ENCODE data around the gene TSHZ1. TPM values are rescaled to one million over a fixed set of nuclear protein-coding genes. Genes with fewer than 3 reads are reported as not detected.

The TSHZ1 gene
- polyA plus RNA-seq, 2 of the 4 experiments (the other 2 are of a cell fraction) = 2.2 to 3.0 TPM

DNA sequence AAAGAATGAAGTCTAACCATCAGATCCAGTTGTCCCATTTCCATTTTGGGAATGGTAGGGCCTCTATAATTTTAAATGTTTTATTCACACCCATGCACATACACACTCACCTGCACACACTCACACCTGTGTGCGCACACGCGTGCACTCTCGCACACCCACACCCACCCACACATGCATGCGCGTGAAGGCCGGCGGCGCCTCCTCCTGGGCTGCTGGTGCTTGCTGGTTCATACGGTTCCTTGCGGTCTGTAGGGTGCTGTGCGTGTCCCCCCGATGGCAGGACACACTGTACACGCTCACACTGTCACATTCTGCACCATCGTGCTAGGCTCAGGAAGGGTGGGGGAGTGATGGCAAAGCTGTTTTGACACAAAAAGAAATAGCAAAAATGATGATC is 63.2 kb downstream of the TSHZ1 start:
- H3K4me2 ChIP-seq = no peak overlapping the region
- FAIRE-seq = no peak
- H3K27ac ChIP-seq = no peak overlapping the region
- CTCF ChIA-PET = no interaction called here
- TF ChIP-seq BHLHE40 (IDR thresholded peaks at IDR 0.05; ENCODE audit: low read depth, low read length) (no peak), POLR2A (IDR thresholded peaks at IDR 0.05; ENCODE audit: low read length) (no peak), CHD2 (IDR thresholded peaks at IDR 0.05; ENCODE audit: low read length, partially characterized antibody) (no peak), GATA3 (IDR thresholded peaks at IDR 0.05; ENCODE audit: borderline replicate concordance) (no peak), FOSB (CRISPR knock-in tag; IDR thresholded peaks at IDR 0.05) (no peak), HEYL (CRISPR knock-in tag; IDR thresholded peaks at IDR 0.05) (no peak)
- TF ChIP-seq, protein P1, sequence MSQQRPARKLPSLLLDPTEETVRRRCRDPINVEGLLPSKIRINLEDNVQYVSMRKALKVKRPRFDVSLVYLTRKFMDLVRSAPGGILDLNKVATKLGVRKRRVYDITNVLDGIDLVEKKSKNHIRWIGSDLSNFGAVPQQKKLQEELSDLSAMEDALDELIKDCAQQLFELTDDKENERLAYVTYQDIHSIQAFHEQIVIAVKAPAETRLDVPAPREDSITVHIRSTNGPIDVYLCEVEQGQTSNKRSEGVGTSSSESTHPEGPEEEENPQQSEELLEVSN (IDR thresholded peaks at IDR 0.05; ENCODE audit: borderline replicate concordance, low read depth) = no peak
- TF ChIP-seq, protein P2, sequence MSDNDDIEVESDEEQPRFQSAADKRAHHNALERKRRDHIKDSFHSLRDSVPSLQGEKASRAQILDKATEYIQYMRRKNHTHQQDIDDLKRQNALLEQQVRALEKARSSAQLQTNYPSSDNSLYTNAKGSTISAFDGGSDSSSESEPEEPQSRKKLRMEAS (IDR thresholded peaks at IDR 0.05) = no peak
- H3K4me3 ChIP-seq = no peak overlapping the region
- DNase-seq (ENCODE audit: low read depth in 1 of 2, low spot score in 1 of 2) = no peak
- ATAC-seq = no peak
- no peaks in the 10 kb centered on the region for H3K4me1 ChIP-seq
- POLR2A ChIA-PET = no interaction called here
- H3K9me3 ChIP-seq = no peaks in the 10 kb centered on the region
- 93% methylated on average over 13 of the region's 15 CpGs for WGBS (ENCODE audit: missing lambda C conversion rate)

DNA sequence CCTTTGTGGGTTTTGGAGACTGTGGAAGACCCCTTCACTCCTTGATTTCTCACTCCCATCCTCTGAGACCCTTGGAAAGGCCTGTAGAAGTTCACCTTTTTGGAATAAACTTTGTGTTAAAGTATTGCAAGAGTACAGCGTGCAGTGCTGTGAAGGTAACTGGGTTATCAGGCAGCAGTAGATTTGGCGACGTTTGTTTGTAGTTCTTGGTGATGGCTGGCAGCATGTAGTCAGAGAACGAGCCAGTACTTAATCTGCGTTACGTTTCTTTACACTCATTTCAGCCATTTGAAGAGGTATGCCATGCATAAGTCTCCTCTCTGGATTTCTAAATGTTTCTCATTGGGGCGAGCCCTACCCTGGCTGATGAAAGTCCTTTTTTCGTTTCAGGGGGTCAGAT is 64.6 kb downstream of the TSHZ1 start:
- H3K4me3 ChIP-seq = no peak overlapping the region
- POLR2A ChIA-PET = no interaction called here
- no peak overlapping the region for H3K27ac ChIP-seq
- H3K9me3 ChIP-seq = no peaks in the 10 kb centered on the region
- no peak for ATAC-seq
- no peak overlapping the region for H3K4me2 ChIP-seq
- CTCF ChIA-PET = no interaction called here
- peaks cover under 1% of the 10 kb centered on the region; the same call in 1 of the 3 replicates for H3K4me1 ChIP-seq
- 86% methylated on average over 8 of the region's 8 CpGs for WGBS (ENCODE audit: missing lambda C conversion rate)
- no peak for DNase-seq (ENCODE audit: low read depth in 1 of 2, low spot score in 1 of 2)
- FAIRE-seq = no peak
- TF ChIP-seq CEBPB (IDR thresholded peaks at IDR 0.05) (no peak), JUNB (IDR thresholded peaks at IDR 0.05) (no peak)

DNA sequence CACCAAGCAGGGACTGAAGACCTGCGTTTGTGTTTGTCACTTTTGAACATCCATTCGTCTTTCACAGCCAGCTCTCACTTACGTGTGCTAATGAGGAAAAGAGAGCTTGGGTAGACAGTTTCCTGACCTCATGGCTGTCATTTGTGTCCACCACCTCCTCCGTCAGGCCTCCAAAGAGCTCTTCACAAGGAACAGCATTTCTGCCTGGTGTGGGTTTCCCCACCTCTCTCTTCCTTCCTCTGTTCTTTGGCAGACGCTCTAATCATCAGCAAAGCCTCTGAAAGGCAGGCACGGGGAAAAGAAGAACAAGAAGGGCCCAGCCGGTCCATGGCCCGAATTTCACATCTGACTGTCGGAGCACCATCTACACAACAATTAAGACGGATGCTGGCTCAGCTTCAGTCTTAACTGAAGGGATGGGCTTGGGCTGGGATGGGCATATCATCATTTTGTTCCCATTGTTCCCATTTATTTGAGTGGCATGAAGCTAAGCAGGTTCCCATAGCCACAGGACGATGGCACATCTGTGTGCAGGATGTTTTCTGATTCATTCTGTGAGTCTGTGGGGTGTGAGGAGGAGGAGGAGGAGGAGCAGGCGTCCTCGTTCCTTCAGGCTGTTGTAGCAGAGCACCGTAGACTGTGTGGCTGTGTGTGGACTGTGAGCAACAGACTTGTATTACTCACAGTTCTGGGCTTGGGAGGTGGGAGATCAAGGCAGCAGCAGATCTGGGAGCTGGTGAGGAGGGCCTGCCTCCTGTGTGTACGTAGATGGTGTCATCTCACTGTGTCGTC is 66.4 kb downstream of the TSHZ1 start:
- no peak for DNase-seq (ENCODE audit: low read depth in 1 of 2, low spot score in 1 of 2)
- CTCF ChIA-PET = no interaction called here

More for the DNA sequence above, 66.4 kb downstream of the TSHZ1 start:
- POLR2A ChIA-PET = no interaction called here
- FAIRE-seq (no peak), ATAC-seq (no peak)
- no peak overlapping the region for H3K4me3 ChIP-seq
- H3K4me2 ChIP-seq = no peak overlapping the region
- no peaks in the 10 kb centered on the region for H3K9me3 ChIP-seq
- no peak for TF ChIP-seq CBX2 (IDR thresholded peaks at IDR 0.05; ENCODE audit: borderline replicate concordance, low read depth)
- TF ChIP-seq, protein P3, sequence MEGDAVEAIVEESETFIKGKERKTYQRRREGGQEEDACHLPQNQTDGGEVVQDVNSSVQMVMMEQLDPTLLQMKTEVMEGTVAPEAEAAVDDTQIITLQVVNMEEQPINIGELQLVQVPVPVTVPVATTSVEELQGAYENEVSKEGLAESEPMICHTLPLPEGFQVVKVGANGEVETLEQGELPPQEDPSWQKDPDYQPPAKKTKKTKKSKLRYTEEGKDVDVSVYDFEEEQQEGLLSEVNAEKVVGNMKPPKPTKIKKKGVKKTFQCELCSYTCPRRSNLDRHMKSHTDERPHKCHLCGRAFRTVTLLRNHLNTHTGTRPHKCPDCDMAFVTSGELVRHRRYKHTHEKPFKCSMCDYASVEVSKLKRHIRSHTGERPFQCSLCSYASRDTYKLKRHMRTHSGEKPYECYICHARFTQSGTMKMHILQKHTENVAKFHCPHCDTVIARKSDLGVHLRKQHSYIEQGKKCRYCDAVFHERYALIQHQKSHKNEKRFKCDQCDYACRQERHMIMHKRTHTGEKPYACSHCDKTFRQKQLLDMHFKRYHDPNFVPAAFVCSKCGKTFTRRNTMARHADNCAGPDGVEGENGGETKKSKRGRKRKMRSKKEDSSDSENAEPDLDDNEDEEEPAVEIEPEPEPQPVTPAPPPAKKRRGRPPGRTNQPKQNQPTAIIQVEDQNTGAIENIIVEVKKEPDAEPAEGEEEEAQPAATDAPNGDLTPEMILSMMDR (IDR thresholded peaks at IDR 0.05) = no peak
- no peak for TF ChIP-seq SMC3 (IDR thresholded peaks at IDR 0.05)
- TF ChIP-seq EHMT2 (IDR thresholded peaks at IDR 0.05; ENCODE audit: low read depth) = no peak
- no peak for TF ChIP-seq HDAC2 (IDR thresholded peaks at IDR 0.05)
- TF ChIP-seq, protein P4, sequence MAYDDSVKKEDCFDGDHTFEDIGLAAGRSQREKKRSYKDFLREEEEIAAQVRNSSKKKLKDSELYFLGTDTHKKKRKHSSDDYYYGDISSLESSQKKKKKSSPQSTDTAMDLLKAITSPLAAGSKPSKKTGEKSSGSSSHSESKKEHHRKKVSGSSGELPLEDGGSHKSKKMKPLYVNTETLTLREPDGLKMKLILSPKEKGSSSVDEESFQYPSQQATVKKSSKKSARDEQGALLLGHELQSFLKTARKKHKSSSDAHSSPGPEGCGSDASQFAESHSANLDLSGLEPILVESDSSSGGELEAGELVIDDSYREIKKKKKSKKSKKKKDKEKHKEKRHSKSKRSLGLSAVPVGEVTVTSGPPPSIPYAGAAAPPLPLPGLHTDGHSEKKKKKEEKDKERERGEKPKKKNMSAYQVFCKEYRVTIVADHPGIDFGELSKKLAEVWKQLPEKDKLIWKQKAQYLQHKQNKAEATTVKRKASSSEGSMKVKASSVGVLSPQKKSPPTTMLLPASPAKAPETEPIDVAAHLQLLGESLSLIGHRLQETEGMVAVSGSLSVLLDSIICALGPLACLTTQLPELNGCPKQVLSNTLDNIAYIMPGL (CRISPR knock-in tag; IDR thresholded peaks at IDR 0.05; ENCODE audit: borderline replicate concordance) = no peak
- TF ChIP-seq GATA3 (IDR thresholded peaks at IDR 0.05; ENCODE audit: borderline replicate concordance) = no peak
- TF ChIP-seq RNF2 (IDR thresholded peaks at IDR 0.05; ENCODE audit: borderline replicate concordance, low read depth) = no peak
- TF ChIP-seq, protein P5, sequence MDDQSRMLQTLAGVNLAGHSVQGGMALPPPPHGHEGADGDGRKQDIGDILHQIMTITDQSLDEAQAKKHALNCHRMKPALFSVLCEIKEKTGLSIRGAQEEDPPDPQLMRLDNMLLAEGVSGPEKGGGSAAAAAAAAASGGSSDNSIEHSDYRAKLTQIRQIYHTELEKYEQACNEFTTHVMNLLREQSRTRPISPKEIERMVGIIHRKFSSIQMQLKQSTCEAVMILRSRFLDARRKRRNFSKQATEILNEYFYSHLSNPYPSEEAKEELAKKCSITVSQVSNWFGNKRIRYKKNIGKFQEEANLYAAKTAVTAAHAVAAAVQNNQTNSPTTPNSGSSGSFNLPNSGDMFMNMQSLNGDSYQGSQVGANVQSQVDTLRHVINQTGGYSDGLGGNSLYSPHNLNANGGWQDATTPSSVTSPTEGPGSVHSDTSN (IDR thresholded peaks at IDR 0.05) = no peak
- no peak for TF ChIP-seq JUNB (IDR thresholded peaks at IDR 0.05)
- TF ChIP-seq, protein P6, sequence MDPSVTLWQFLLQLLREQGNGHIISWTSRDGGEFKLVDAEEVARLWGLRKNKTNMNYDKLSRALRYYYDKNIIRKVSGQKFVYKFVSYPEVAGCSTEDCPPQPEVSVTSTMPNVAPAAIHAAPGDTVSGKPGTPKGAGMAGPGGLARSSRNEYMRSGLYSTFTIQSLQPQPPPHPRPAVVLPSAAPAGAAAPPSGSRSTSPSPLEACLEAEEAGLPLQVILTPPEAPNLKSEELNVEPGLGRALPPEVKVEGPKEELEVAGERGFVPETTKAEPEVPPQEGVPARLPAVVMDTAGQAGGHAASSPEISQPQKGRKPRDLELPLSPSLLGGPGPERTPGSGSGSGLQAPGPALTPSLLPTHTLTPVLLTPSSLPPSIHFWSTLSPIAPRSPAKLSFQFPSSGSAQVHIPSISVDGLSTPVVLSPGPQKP (IDR thresholded peaks at IDR 0.05; ENCODE audit: low read depth, low read length) = no peak
- no peak for TF ChIP-seq FOSB (CRISPR knock-in tag; IDR thresholded peaks at IDR 0.05)
- H3K4me1 ChIP-seq = peaks cover 7% of the 10 kb centered on the region; the same call in 1 of the 3 replicates
- 81% methylated on average over 16 of the region's 16 CpGs for WGBS (ENCODE audit: missing lambda C conversion rate)
- H3K27ac ChIP-seq = no peak overlapping the region
